D721Med (cell line): ENCODE data around the gene KCNH1.
A peak's percentile ranks its signal among the peaks of the same experiment; 100 is the strongest.

ENCODE experiments used
- DNase-seq: peaks from one replicate; pipeline ENCODE4 v3.0.0; 2011; ENCODE audit warnings: low spot score; ENCODE audit not compliant: insufficient read length
- FAIRE-seq: peaks from 2 replicates; lab custom pipeline; 2011; peaks lifted over from hg19 to GRCh38; lab: Jason Lieb, UNC
- TF ChIP-seq, protein P1 (sequence below): IDR thresholded peaks from 2 replicates; pipeline ENCODE4 v1.5.1; 2012; ENCODE audit warnings: mild to moderate bottlenecking, control low read depth; ENCODE audit not compliant: insufficient read depth; ENCODE audit errors: missing control alignments

KCNH1 gene

DNA sequence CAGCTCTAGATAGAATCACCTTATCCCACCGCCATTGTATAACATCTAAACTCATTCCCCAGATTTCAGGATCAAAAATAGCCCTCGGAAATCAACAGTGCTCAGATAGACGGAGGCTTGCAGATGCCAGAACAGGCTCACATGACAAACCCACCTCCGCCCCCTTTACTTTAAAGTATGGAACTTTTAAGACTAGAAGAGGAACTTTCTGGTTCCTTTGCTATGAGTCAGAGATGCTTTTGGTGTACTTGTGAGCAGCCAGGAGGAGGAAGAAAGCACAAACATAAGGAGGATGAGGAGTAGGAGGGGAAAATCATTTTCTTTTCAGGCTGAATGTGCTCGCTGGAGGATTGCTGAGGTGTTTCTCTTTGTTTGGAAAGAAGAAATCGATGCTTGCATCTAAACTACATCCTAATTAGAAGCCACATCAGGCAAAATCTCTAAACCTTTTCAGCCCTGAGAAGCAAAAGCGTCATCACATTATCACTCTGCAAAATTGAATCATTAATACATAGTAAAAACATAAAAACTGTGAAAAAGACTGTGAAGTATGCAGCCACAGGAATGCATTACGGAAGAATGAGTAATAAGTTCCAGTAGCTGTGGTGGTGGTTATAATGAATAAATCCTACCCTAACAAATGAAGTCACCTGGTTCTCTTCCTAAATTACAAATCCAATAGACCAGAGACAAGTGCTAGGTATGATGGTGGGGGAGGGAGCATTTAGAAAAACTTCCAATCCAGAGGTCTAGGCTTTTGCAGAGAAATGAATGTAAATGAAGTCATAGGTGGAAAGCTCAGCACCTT is 251.3 kb downstream of the KCNH1 start:
- DNase-seq: no peak
- TF ChIP-seq, protein P1, sequence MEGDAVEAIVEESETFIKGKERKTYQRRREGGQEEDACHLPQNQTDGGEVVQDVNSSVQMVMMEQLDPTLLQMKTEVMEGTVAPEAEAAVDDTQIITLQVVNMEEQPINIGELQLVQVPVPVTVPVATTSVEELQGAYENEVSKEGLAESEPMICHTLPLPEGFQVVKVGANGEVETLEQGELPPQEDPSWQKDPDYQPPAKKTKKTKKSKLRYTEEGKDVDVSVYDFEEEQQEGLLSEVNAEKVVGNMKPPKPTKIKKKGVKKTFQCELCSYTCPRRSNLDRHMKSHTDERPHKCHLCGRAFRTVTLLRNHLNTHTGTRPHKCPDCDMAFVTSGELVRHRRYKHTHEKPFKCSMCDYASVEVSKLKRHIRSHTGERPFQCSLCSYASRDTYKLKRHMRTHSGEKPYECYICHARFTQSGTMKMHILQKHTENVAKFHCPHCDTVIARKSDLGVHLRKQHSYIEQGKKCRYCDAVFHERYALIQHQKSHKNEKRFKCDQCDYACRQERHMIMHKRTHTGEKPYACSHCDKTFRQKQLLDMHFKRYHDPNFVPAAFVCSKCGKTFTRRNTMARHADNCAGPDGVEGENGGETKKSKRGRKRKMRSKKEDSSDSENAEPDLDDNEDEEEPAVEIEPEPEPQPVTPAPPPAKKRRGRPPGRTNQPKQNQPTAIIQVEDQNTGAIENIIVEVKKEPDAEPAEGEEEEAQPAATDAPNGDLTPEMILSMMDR: no peak
- no peak for FAIRE-seq

DNA sequence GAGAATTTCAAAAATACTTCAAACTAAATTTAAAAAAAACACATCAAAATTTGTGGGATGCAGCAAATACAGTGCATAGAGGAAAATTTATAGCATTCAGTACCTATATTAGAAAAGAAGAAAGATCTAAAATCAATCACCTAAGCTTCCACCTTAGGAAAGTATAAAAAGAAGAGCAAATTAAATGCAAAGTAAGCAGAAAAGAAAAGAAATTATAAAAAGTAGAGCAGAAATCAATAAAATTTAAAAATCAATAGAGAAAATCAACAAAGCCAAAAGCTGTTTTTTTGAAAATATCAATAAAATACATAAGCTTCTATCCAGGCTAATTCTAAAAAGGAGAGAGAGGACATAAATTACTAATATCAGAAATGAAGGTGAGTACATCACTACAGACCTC is 255.4 kb downstream of the KCNH1 start:
- TF ChIP-seq, protein P1: no peak
- FAIRE-seq: no peak
- DNase-seq: no peak

DNA sequence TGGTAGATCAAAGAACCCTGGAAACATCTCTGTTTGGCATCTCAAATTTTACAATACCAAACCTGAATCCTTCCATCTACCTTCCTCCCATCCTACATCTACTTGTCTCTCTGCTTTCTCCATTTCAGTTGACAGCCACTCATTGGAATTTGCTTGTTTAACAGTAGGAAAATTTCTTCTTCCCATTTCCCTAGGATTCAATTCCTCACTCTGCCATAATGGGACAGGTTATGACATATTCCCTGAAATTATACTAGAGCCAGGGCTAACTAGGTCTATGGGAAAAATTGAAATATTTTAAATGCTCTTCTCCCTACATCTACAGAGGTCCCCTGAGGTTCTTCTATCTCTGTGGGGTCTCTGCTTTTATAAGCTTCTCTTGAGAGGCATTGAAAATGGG is 257.7 kb downstream of the KCNH1 start:
- TF ChIP-seq, protein P1: no peak
- DNase-seq (no peak), FAIRE-seq (no peak)

DNA sequence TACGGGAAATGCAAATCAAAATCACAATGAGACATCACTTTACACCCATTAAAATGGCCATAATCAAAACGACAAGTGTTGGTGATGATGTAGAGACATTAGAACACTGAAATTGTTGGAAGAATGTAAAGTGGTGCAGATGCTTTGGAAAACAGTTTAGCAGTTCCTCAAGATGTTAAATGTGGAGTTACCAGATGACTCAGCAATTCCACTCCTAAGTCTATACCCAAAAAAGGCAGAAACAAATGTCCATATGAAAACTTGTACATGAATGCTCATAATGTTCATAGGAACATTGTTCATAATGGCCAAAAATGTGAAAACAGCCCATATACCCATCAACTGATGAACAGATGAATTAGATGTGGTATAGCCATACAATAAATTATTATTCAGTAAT is 267.4 kb downstream of the KCNH1 start:
- TF ChIP-seq, protein P1: no peak
- FAIRE-seq (peak; percentile 88), DNase-seq (no peak)

DNA sequence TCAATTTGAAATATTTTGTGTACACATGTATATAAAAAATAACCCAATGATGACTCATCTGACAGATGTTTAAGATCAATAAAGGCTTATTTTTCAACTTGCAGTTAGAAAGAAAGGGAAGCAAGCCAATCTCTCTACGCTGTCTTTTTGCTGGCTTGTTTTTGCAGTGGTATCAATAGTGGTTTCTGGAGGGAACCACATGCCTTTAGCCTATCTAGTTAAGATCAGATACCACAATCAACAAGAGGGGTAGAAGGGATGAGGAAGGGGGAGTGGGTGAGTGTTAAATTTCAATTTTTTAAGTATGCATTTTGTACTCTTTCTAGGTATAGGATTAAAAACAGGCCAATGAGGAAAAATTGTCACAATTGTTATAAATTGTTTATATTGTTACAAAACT is 276.2 kb downstream of the KCNH1 start:
- TF ChIP-seq, protein P1: no peak
- no peak for DNase-seq
- FAIRE-seq: no peak

DNA sequence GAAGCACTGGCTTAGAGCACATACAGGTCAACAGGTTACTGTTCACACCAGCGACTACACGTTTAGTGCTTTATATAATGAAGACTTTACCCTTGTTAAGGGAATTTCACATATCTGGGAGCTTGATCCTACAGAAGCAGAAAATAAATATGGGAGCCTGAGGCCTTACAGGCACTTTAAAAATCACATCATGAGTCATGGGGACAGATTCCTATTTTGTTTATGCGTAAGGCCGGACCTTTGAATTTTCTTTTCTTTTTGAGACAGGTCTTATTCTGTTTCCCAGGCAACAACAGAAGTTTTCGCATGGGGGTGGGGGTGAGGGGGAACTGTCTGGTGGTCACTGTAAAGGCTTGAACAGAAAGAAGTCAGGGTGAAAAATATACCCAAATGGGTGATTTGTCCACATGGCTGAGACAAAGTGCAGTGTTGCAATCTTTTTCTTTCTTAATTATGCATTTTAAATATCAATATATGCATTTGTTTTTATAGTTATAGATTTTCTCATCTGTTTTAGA is 276.7 kb downstream of the KCNH1 start:
- TF ChIP-seq, protein P1: no peak
- FAIRE-seq (no peak), DNase-seq (no peak)

DNA sequence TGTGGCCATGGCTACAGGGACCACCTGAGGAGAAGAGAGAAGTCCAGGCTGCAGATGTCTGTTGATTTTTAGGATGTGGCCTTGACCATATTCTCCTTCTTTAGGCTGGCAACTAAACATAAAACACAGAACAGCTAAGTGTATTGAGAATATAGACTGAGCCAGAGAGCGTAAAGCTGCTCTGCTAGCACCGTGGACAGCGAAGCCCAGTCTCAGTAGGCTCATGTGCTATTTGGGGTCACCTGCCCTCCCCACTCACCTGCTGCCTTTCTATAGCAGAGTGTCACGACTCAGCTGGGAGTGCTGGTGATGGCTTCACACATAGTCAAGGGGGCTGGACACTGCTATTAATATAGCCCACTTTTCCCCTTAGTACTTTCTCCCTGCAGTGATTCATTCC is 278.5 kb downstream of the KCNH1 start:
- FAIRE-seq: no peak
- no peak for DNase-seq
- TF ChIP-seq, protein P1: no peak
